ENCODE data around the gene PDGFB. TPM values are rescaled to one million over a fixed set of nuclear protein-coding genes. Genes with fewer than 3 reads are reported as not detected.
"Not testable (repeated sequence)": the region's sequence is repeated elsewhere in the genome, so short reads cannot be mapped to it uniquely, and the experiment has no call there.

The PDGFB gene
- total RNA-seq, 2 donors from 2014 or later, result 5.9 to 10.4 TPM

- Histone ChIP-seq H3K9ac (ENCODE audit: extremely low read depth, low read length, poor library complexity, severe bottlenecking) (no peak overlapping the region), H3K27me3 (ENCODE audit: control insufficient read depth, insufficient read depth, low read length, poor library complexity, severe bottlenecking) (no peaks in the 10 kb centered on the region), H3K36me3 (ENCODE audit: control insufficient read depth, insufficient read depth, low read length) (no peaks in the 10 kb centered on the region), H3K27ac (ENCODE audit: low read depth, low read length) (no peak overlapping the region), H3K9me3 (ENCODE audit: control insufficient read depth, low read length) (no peaks in the 10 kb centered on the region), H3K4me3 (ENCODE audit: low read length) (no peak overlapping the region), H3K4me1 (ENCODE audit: control insufficient read depth, insufficient read depth, low read length) (no peaks in the 10 kb centered on the region)
- no peak for TF ChIP-seq CTCF (conservative IDR thresholded peaks at IDR 0.05)
- H3K27me3 Mint-ChIP-seq (ENCODE audit: insufficient read depth), result peaks cover 1% of the 10 kb centered on the region
- no peak overlapping the region for H3K4me3 Mint-ChIP-seq
- H3K4me1 Mint-ChIP-seq, result peaks cover 11% of the 10 kb centered on the region
- 81 to 83% methylated on average over 10 to 16 of the region's 16 CpGs for WGBS, 2 experiments (ENCODE audit: insufficient coverage in 1 of 2, insufficient read length in 1 of 2)
- no peak overlapping the region for H3K27ac Mint-ChIP-seq
- DNase-seq, result peak; percentile 59
- peaks cover 20% of the 10 kb centered on the region for H3K36me3 Mint-ChIP-seq (ENCODE audit: low read depth)
- H3K9me3 Mint-ChIP-seq, result peaks cover 12% of the 10 kb centered on the region
Observed at GRCh38 chr22:39219071-39220039, 25.4 kb downstream of the PDGFB start.

- H3K36me3 ChIP-seq (ENCODE audit: control insufficient read depth, insufficient read depth, low read length); H3K27ac Mint-ChIP-seq; H3K4me3 Mint-ChIP-seq; DNase-seq; H3K4me1 ChIP-seq (ENCODE audit: control insufficient read depth, insufficient read depth, low read length); H3K9me3 ChIP-seq (ENCODE audit: control insufficient read depth, low read length); H3K9ac ChIP-seq (ENCODE audit: extremely low read depth, low read length, poor library complexity, severe bottlenecking); H3K4me3 ChIP-seq (ENCODE audit: low read length); H3K27ac ChIP-seq (ENCODE audit: low read depth, low read length); H3K27me3 ChIP-seq (ENCODE audit: control insufficient read depth, insufficient read depth, low read length, poor library complexity, severe bottlenecking); H3K27me3 Mint-ChIP-seq (ENCODE audit: insufficient read depth): not testable (repeated sequence)
- Mint-ChIP-seq H3K36me3 (ENCODE audit: low read depth) (peaks cover 12% of the 10 kb centered on the region), H3K9me3 (peaks cover 12% of the 10 kb centered on the region), H3K4me1 (peaks cover 18% of the 10 kb centered on the region)
- WGBS, 2 experiments (ENCODE audit: insufficient coverage in 1 of 2, insufficient read length in 1 of 2), result 100% methylated on average over 2 of the region's 6 CpGs; no CpG with 5 or more reads in 1 of the 2 experiments
Observed at GRCh38 chr22:39218432-39218831, 26.4 kb downstream of the PDGFB start.

- H3K9me3 ChIP-seq (ENCODE audit: control insufficient read depth, low read length), result no peaks in the 10 kb centered on the region
- no peak overlapping the region for H3K9ac ChIP-seq (ENCODE audit: extremely low read depth, low read length, poor library complexity, severe bottlenecking)
- H3K36me3 Mint-ChIP-seq (ENCODE audit: low read depth), result no peaks in the 10 kb centered on the region
- 90 to 92% methylated on average over 5 to 8 of the region's 8 CpGs for WGBS, 2 experiments (ENCODE audit: insufficient coverage in 1 of 2, insufficient read length in 1 of 2)
- H3K4me1 ChIP-seq (ENCODE audit: control insufficient read depth, insufficient read depth, low read length), result no peaks in the 10 kb centered on the region
- no peak overlapping the region for H3K4me3 Mint-ChIP-seq
- H3K4me1 Mint-ChIP-seq, result peaks cover 24% of the 10 kb centered on the region
- H3K4me3 ChIP-seq (ENCODE audit: low read length), result no peak overlapping the region
- H3K36me3 ChIP-seq (ENCODE audit: control insufficient read depth, insufficient read depth, low read length), result no peaks in the 10 kb centered on the region
- peaks cover 1% of the 10 kb centered on the region for H3K27me3 Mint-ChIP-seq (ENCODE audit: insufficient read depth)
- peak; percentile 46 for TF ChIP-seq CTCF (conservative IDR thresholded peaks at IDR 0.05)
- no peak for DNase-seq
- H3K9me3 Mint-ChIP-seq, result peaks cover 12% of the 10 kb centered on the region
- H3K27me3 ChIP-seq (ENCODE audit: control insufficient read depth, insufficient read depth, low read length, poor library complexity, severe bottlenecking), result no peaks in the 10 kb centered on the region
- H3K27ac ChIP-seq (ENCODE audit: low read depth, low read length), result no peak overlapping the region
- H3K27ac Mint-ChIP-seq, result no peak overlapping the region
Observed at GRCh38 chr22:39216143-39216490, 28.7 kb downstream of the PDGFB start.
